ENCODE data around the gene VIP.

The VIP gene

DNA sequence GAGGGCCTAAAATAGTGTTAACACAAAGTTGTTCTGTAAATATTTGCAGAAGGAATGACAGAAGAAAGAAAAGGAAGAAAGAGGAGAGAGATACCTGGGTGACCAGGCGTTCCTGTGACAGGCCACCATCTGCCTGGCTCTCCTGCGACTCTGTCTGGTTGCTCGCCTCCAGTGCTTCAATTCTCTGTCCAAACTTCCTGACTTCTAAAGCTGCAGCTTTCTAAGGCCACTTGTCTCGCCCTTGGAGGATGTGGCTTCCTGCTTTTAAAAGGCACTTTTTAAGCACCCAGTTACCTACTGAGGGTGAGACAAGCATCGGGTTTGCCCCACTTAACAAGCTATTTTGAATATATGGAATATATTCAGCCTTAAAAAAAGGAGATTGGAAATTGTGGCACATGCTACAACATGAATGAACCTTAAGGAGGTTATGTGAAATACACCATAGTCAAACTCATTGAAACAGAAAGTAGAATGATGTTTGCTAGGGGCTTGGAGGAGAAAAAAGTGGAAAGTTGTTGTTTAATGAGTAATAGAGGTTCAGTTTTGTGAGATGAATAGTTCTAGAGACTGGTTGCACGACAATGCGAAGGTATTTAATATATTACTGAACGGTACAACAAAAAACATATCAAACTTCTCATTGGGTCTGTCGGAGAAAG is 32.8 kb downstream of the VIP start:
- no peak for DNase-seq

DNA sequence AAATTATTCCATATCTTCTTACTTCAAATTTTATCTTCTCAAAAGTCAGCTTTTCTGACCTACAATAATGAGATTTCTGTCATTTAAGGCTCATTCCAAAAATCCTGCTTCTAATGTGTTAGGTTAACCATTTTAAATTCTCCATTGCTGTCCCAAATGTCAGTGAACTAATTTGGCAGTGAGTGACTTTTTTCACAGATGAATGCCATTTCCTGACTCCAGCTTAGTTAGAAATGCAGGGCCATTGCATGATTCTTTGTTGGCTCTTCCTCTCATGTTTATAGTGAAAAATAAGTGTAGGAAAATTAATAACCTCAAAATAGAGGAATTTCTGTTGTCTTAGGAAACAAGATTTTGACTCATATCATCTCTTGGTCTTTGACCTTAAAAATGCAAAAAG is 44.1 kb downstream of the VIP start:
- no peak for DNase-seq

DNA sequence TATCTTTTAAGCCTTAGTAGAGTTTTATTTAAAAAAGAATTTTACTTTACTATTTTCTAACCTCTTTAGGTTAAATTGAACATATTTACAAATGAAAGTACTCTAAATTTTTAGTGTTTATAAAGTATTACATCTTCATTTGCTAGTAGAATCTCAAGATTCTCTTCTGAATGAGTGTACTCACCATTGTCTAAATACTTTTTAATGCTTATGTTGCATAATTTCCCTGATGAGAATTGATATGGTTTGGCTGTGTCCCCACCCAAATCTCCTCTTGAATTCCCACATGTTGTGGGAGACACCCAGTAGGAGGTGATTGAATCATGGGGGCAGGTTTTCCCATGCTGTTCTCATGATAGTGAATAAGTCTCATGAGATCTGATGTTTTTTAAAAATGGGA is 53.6 kb downstream of the VIP start:
- no peak for DNase-seq

Data from activated CD4-positive, alpha-beta T cell treated with anti-CD3 and anti-CD28 coated beads, Interleukin-2, Interleukin-6, amounts not matched to agents 100 ng/mL and 50 ng/mL, durations not matched to agents 16 hours and 8 hours (primary cell).